H7 (cell line): ENCODE measurements around the gene SMC1A. TPM values are rescaled to one million over a fixed set of nuclear protein-coding genes. Genes with fewer than 3 reads are reported as not detected.

Source experiments
- DNase-seq: peaks from one replicate; pipeline ENCODE4 v3.0.0; 2012
- H3K27me3 ChIP-seq: 2 replicates; pipeline ENCODE4 v1.6.0; 2011; ENCODE audit warnings: mild to moderate bottlenecking, low read length; ENCODE audit not compliant: control insufficient read depth, insufficient read depth
- H3K36me3 ChIP-seq: replicated peaks from 2 replicates; pipeline ENCODE4 v1.5.1; 2011; ENCODE audit warnings: low read length; ENCODE audit not compliant: control insufficient read depth, insufficient read depth
- H3K4me3 ChIP-seq: 2 replicates; pipeline ENCODE4 v1.5.1; 2011; ENCODE audit warnings: low read depth, mild to moderate bottlenecking, control low read depth, low read length, moderate library complexity; ENCODE audit not compliant: insufficient read depth
- total RNA-seq: library from RNA; depleted of rRNA; stranded (reverse); fragments of >200 nt; shearing (Covaris generic); gene quantifications from 2 replicates; pipeline ENCODE4 v1.2.3, GENCODE V29; 2014; rRNA removed

Gene SMC1A
- total RNA-seq, 1 experiment from 2014 or later, result 28.3 TPM

- Histone ChIP-seq H3K36me3 (no peaks in the 10 kb centered on the region), H3K4me3 (no peak overlapping the region), H3K27me3 (no peaks in the 10 kb centered on the region)
- no peak for DNase-seq
Measured at GRCh38 chrX:53340852-53341645, 81.4 kb downstream of the SMC1A start.

- Histone ChIP-seq H3K27me3 (no peaks in the 10 kb centered on the region), H3K4me3 (no peak overlapping the region), H3K36me3 (no peaks in the 10 kb centered on the region)
- DNase-seq, result no peak
Measured at GRCh38 chrX:53337101-53337500, 85.4 kb downstream of the SMC1A start.

DNA sequence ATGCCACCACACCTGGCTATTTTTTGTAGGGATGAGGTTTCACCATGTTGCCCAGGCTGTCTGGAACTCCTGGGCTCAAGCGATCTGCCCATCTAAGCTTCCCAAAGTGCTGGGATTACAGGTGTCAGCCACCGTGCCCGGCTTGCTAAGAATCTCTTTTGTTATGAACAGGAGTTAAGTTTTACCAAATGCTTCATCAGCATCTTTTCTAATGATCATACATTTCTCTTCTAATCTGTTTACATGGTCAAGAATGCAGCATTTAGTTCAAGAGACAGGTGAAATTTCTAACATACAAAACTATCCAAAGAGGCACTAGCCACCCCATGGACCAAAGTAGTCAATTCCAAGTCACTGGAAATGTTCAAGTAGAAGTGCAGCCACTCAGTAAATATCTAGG lies 88.6 kb downstream of the SMC1A start:
- Histone ChIP-seq H3K36me3 (no peaks in the 10 kb centered on the region), H3K4me3 (no peak overlapping the region), H3K27me3 (no peaks in the 10 kb centered on the region)
- no peak for DNase-seq

GRCh38 chrX:53332204-53332603 lies 90.2 kb downstream of the SMC1A start:
- H3K4me3 ChIP-seq, result no peak overlapping the region
- no peaks in the 10 kb centered on the region for H3K36me3 ChIP-seq
- DNase-seq, result no peak
- no peaks in the 10 kb centered on the region for H3K27me3 ChIP-seq

- no peak overlapping the region for H3K4me3 ChIP-seq
- no peaks in the 10 kb centered on the region for H3K27me3 ChIP-seq
- H3K36me3 ChIP-seq, result no peaks in the 10 kb centered on the region
- DNase-seq, result no peak
Measured at GRCh38 chrX:53330331-53330730, 92.1 kb downstream of the SMC1A start.

- Histone ChIP-seq H3K27me3 (peaks cover 11% of the 10 kb centered on the region), H3K4me3 (no peak overlapping the region), H3K36me3 (no peaks in the 10 kb centered on the region)
- DNase-seq, result no peak
Measured at GRCh38 chrX:53324803-53325202, 97.7 kb downstream of the SMC1A start.

Other genes starting within 250 kb of the SMC1A start
- 68.1 and 69.3 TPM in 2 replicates for gene KDM5C, start 197.4 kb downstream of the SMC1A start, total RNA-seq
- gene IQSEC2, start 141.1 kb downstream of the SMC1A start, total RNA-seq, result 13.4 and 16.9 TPM in 2 replicates
- gene RIBC1, start 219 bp upstream of the SMC1A start, total RNA-seq, result 0.69 and 2.0 TPM in 2 replicates
- 109 and 156 TPM in 2 replicates for gene HSD17B10, start 11.7 kb upstream of the SMC1A start, total RNA-seq